HEK293 (cell line): ENCODE results near the gene FAM193B.

ENCODE experiments used
- CTCF ChIA-PET: fragments of 350-600 bp; formaldehyde crosslinking; extraction: SDS; loops from one replicate; lab custom pipeline; 2021; ENCODE audit warnings: antibody characterized with exemption; lab: Yijun Ruan, JAX
- POLR2A ChIA-PET: fragments of 300-600 bp; formaldehyde crosslinking; extraction: SDS; loops from one replicate; lab custom pipeline; 2020; ENCODE audit warnings: antibody characterized with exemption, inconsistent platforms; lab: Yijun Ruan, JAX
- H3K27ac ChIP-seq: fragments of 200-500 bp; sonication (Bioruptor generic); 2 replicates; pipeline ENCODE4 v1.5.1; 2014; ENCODE audit warnings: low read depth, low read length, control low read depth, inconsistent platforms; ENCODE audit errors: extremely low read depth
- H3K36me3 ChIP-seq, 2 experiments: fragments of 200-500 bp in 1 of 2; sonication (Bioruptor generic) in 1 of 2; 1 replicate in 1 of 2; 2 replicates in 1 of 2; pipeline ENCODE4 v1.5.1; 2014 to 2017; ENCODE audit warnings: inconsistent platforms in 2 of 2, low read length in 2 of 2; ENCODE audit not compliant: control insufficient read depth in 2 of 2, insufficient read depth in 1 of 2
- H3K4me1 ChIP-seq: fragments of 200-500 bp; sonication (Bioruptor generic); 2 replicates; pipeline ENCODE4 v1.5.1; 2014; ENCODE audit warnings: mild to moderate bottlenecking, low read length, inconsistent platforms; ENCODE audit not compliant: control insufficient read depth, insufficient read depth
- H3K4me3 ChIP-seq: 2 replicates; pipeline ENCODE4 v1.5.1; 2011; ENCODE audit warnings: low read depth, mild to moderate bottlenecking, control low read depth, low read length, moderate library complexity
- H3K9me3 ChIP-seq: fragments of 200-500 bp; sonication (Bioruptor generic); 2 replicates; pipeline ENCODE4 v1.5.1; 2014; ENCODE audit warnings: low read depth, low read length, inconsistent platforms; ENCODE audit not compliant: control insufficient read depth, insufficient read depth
- GLIS1 ChIP-seq: fragments of 450-650 bp; formaldehyde crosslinking; IDR thresholded peaks from 2 replicates; pipeline ENCODE4 v1.5.1; 2016; ENCODE audit warnings: missing biosample characterization, missing genetic modification characterization
- KLF10 ChIP-seq: fragments of 450-650 bp; IDR thresholded peaks from 2 replicates; pipeline ENCODE4 v1.5.1; 2018; ENCODE audit warnings: missing biosample characterization, mild to moderate bottlenecking, missing genetic modification characterization
- MZF1 ChIP-seq: fragments of 450-650 bp; formaldehyde crosslinking; IDR thresholded peaks from 2 replicates; pipeline ENCODE4 v1.5.1; 2017; ENCODE audit warnings: missing biosample characterization, missing genetic modification characterization, borderline replicate concordance
- TRIM28 ChIP-seq: IDR thresholded peaks from 2 replicates; pipeline ENCODE4 v1.6.1; 2011; ENCODE audit warnings: low read length, control low read depth, borderline replicate concordance
- ZNF157 ChIP-seq: fragments of 450-650 bp; formaldehyde crosslinking; IDR thresholded peaks from 2 replicates; pipeline ENCODE4 v1.5.1; 2016; ENCODE audit warnings: missing biosample characterization, missing genetic modification characterization
- ZNF24 ChIP-seq: fragments of 450-650 bp; formaldehyde crosslinking; IDR thresholded peaks from 2 replicates; pipeline ENCODE4 v1.5.1; 2016; ENCODE audit warnings: missing biosample characterization, missing genetic modification characterization
- ZNF324 ChIP-seq: fragments of 450-650 bp; formaldehyde crosslinking; IDR thresholded peaks from 2 replicates; pipeline ENCODE4 v1.5.1; 2016; ENCODE audit warnings: missing biosample characterization, missing genetic modification characterization
- ZNF391 ChIP-seq: fragments of 450-650 bp; formaldehyde crosslinking; IDR thresholded peaks from 2 replicates; pipeline ENCODE4 v1.5.1; 2016; ENCODE audit warnings: low read depth, missing biosample characterization, missing genetic modification characterization, borderline replicate concordance
- ZNF394 ChIP-seq: fragments of 450-650 bp; formaldehyde crosslinking; IDR thresholded peaks from 2 replicates; pipeline ENCODE4 v1.5.1; 2016; ENCODE audit warnings: missing biosample characterization, missing genetic modification characterization, mild to moderate bottlenecking, moderate library complexity, borderline replicate concordance
- ZNF629 ChIP-seq: fragments of 450-650 bp; formaldehyde crosslinking; IDR thresholded peaks from 2 replicates; pipeline ENCODE4 v1.5.1; 2017; ENCODE audit warnings: missing biosample characterization, missing genetic modification characterization
- ZNF658 ChIP-seq: fragments of 450-650 bp; formaldehyde crosslinking; IDR thresholded peaks from 2 replicates; pipeline ENCODE4; 2016; ENCODE audit warnings: missing biosample characterization, missing genetic modification characterization
- ZNF791 ChIP-seq: fragments of 450-650 bp; formaldehyde crosslinking; IDR thresholded peaks from 2 replicates; pipeline ENCODE4 v1.5.1; 2016; ENCODE audit warnings: missing biosample characterization, missing genetic modification characterization
- ZNF830 ChIP-seq: fragments of 450-650 bp; IDR thresholded peaks from 2 replicates; pipeline ENCODE4 v1.5.0; 2018; ENCODE audit warnings: missing biosample characterization, missing genetic modification characterization, low read depth, mild to moderate bottlenecking, moderate library complexity
- ZSCAN30 ChIP-seq: fragments of 450-650 bp; IDR thresholded peaks from 2 replicates; pipeline ENCODE4 v1.5.1; 2018; ENCODE audit warnings: missing biosample characterization, mild to moderate bottlenecking, missing genetic modification characterization, moderate library complexity
- ZXDB ChIP-seq: fragments of 450-650 bp; formaldehyde crosslinking; IDR thresholded peaks from 2 replicates; pipeline ENCODE4 v1.5.1; 2016; ENCODE audit warnings: missing biosample characterization, missing genetic modification characterization
- TF ChIP-seq, protein P1 (sequence below): IDR thresholded peaks from 2 replicates; pipeline ENCODE4 v1.6.1; 2011; ENCODE audit warnings: mild to moderate bottlenecking, low read depth, low read length, borderline replicate concordance
- TF ChIP-seq, protein P2 (sequence below): fragments of 450-650 bp; formaldehyde crosslinking; IDR thresholded peaks from 2 replicates; pipeline ENCODE4 v1.5.1; 2016; ENCODE audit warnings: missing biosample characterization, missing genetic modification characterization
- TF ChIP-seq, protein P3 (sequence below): fragments of 450-650 bp; formaldehyde crosslinking; IDR thresholded peaks from 2 replicates; pipeline ENCODE4 v1.5.1; 2016; ENCODE audit warnings: missing biosample characterization, missing genetic modification characterization, borderline replicate concordance
- TF ChIP-seq, protein P4 (sequence below): fragments of 450-650 bp; formaldehyde crosslinking; IDR thresholded peaks from 2 replicates; pipeline ENCODE4 v1.5.1; 2016; ENCODE audit warnings: missing biosample characterization, missing genetic modification characterization, borderline replicate concordance

FAM193B gene

DNA sequence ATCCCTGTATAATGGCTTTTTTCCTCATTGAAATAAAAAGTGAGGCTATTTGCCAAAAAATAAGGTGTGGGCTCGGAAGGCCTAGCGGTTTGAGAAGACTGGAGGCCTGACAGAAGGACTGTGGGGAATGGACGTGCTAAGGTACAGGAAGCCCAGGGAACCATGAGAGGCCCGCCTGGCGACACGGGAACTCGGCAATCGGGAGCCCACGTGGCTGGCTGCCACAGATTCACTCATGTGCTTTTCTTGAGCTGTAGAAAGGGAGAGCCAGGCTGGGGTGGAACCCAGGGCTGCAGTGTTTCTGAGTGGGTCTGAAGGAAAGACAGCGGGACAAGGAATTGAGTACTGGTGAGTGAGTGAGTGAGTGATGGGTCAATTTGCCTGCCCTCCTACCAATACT is 25.7 kb downstream of the FAM193B start (continued):
- TF ChIP-seq ZNF830 (no peak), ZNF324 (tag by site-specific recombination) (no peak), ZNF658 (tag by site-specific recombination) (no peak), ZNF629 (tag by site-specific recombination) (no peak), TRIM28 (no peak), KLF10 (no peak)
- TF ChIP-seq, protein P1, sequence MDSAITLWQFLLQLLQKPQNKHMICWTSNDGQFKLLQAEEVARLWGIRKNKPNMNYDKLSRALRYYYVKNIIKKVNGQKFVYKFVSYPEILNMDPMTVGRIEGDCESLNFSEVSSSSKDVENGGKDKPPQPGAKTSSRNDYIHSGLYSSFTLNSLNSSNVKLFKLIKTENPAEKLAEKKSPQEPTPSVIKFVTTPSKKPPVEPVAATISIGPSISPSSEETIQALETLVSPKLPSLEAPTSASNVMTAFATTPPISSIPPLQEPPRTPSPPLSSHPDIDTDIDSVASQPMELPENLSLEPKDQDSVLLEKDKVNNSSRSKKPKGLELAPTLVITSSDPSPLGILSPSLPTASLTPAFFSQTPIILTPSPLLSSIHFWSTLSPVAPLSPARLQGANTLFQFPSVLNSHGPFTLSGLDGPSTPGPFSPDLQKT: no peak
- TF ChIP-seq, protein P2, sequence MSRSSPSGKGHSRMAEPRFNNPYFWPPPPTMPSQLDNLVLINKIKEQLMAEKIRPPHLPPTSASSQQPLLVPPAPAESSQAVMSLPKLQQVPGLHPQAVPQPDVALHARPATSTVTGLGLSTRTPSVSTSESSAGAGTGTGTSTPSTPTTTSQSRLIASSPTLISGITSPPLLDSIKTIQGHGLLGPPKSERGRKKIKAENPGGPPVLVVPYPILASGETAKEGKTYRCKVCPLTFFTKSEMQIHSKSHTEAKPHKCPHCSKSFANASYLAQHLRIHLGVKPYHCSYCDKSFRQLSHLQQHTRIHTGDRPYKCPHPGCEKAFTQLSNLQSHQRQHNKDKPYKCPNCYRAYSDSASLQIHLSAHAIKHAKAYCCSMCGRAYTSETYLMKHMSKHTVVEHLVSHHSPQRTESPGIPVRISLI (tag by site-specific recombination): no peak
- TF ChIP-seq, all 188 proteins: peak for 0

DNA sequence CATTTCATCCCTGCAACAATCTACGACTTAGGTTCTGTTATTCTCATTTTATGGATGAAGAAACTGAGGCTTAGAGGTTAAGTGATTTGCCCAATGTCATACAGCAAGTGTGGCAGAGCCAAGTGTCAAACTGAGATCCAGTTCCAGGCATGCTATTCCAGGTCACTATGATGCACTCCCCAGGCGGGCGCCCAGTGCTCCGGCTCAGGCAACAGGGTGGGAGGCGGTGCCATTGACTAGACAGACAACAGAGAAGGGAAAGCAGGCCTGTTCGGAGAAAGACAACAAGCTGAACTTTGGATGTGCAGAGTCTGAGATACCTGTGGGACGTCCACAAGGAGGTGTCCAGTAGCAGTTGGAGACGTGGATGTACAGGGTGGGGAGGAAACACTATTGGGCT is 26.8 kb downstream of the FAM193B start:
- Histone ChIP-seq H3K36me3 (peaks cover 13 to 94% of the 10 kb centered on the region in 2 experiments; a peak in 2 of 3 replicates), H3K9me3 (no peaks in the 10 kb centered on the region), H3K27ac (no peak overlapping the region), H3K4me1 (no peaks in the 10 kb centered on the region), H3K4me3 (no peak overlapping the region)
- ChIA-PET CTCF (interaction anchor here (0.6 kb wide), 1 partner anchor 588 kb away, joined by 3 read pairs; no protein-coding TSS in a partner anchor), POLR2A (no interaction called here)
- no peak for TF ChIP-seq ZNF394 (tag by site-specific recombination)
- TF ChIP-seq ZSCAN30 (tag by site-specific recombination): no peak
- no peak for TF ChIP-seq MZF1 (tag by site-specific recombination)
- TF ChIP-seq GLIS1 (tag by site-specific recombination): no peak
- TF ChIP-seq ZNF157: no peak
- TF ChIP-seq, protein P3, sequence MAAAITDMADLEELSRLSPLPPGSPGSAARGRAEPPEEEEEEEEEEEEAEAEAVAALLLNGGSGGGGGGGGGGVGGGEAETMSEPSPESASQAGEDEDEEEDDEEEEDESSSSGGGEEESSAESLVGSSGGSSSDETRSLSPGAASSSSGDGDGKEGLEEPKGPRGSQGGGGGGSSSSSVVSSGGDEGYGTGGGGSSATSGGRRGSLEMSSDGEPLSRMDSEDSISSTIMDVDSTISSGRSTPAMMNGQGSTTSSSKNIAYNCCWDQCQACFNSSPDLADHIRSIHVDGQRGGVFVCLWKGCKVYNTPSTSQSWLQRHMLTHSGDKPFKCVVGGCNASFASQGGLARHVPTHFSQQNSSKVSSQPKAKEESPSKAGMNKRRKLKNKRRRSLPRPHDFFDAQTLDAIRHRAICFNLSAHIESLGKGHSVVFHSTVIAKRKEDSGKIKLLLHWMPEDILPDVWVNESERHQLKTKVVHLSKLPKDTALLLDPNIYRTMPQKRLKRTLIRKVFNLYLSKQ (tag by site-specific recombination): no peak
- no peak for TF ChIP-seq ZNF391
- TF ChIP-seq ZXDB: no peak
- no peak for TF ChIP-seq ZNF24 (tag by site-specific recombination)
- TF ChIP-seq, protein P4, sequence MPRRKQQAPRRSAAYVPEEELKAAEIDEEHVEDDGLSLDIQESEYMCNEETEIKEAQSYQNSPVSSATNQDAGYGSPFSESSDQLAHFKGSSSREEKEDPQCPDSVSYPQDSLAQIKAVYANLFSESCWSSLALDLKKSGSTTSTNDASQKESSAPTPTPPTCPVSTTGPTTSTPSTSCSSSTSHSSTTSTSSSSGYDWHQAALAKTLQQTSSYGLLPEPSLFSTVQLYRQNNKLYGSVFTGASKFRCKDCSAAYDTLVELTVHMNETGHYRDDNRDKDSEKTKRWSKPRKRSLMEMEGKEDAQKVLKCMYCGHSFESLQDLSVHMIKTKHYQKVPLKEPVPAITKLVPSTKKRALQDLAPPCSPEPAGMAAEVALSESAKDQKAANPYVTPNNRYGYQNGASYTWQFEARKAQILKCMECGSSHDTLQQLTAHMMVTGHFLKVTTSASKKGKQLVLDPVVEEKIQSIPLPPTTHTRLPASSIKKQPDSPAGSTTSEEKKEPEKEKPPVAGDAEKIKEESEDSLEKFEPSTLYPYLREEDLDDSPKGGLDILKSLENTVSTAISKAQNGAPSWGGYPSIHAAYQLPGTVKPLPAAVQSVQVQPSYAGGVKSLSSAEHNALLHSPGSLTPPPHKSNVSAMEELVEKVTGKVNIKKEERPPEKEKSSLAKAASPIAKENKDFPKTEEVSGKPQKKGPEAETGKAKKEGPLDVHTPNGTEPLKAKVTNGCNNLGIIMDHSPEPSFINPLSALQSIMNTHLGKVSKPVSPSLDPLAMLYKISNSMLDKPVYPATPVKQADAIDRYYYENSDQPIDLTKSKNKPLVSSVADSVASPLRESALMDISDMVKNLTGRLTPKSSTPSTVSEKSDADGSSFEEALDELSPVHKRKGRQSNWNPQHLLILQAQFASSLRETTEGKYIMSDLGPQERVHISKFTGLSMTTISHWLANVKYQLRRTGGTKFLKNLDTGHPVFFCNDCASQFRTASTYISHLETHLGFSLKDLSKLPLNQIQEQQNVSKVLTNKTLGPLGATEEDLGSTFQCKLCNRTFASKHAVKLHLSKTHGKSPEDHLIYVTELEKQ (tag by site-specific recombination): no peak
- no peak for TF ChIP-seq ZNF791 (tag by site-specific recombination)
